DMS153 (cell line): Measurements from ENCODE around the gene SPTAN1.
"Not testable (repeated sequence)": the region's sequence is repeated elsewhere in the genome, so short reads cannot be mapped to it uniquely, and the experiment has no call there.

Source experiments
- DNase-seq: peaks from one replicate; lab custom pipeline; 2025; lab: John Stamatoyannopoulos, UW

Gene SPTAN1

DNA sequence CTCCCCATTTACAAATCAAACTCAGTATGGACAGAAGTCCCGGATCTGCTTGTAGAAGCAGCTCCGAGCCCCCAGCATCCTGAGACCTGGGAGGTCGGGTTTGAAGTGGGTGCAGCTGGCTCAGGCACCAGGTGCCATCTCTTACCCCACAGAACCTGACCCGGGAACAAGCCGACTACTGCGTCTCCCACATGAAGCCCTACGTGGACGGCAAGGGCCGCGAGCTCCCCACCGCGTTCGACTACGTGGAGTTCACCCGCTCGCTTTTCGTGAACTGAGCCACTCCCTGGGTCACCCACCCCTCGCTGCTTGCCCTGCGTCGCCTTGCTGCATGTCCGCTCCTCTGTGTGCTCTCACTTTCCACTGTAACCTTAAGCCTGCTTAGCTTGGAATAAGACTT, 80.7 kb downstream of the SPTAN1 start:
- no peak for DNase-seq

DNA sequence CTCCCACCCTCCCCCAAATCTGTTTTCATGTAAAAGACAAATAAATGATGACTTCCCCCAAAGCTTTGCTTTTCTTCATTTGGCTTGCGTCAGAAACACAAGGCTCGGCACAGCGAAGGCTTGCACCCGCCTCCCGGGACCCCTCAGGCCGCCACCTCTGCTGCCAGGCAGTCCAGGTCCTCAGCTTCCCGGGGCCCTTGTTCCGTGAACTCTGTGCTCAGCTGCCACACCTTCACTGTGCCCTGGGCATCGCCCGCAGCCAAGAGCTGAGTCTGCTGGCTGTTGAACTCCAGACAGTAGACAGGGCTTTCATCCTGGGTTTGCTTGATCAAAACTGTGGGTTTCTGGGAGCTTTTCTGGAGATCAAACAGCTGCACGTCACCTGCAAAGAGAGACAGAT, 81.2 kb downstream of the SPTAN1 start:
- no peak for DNase-seq

DNA sequence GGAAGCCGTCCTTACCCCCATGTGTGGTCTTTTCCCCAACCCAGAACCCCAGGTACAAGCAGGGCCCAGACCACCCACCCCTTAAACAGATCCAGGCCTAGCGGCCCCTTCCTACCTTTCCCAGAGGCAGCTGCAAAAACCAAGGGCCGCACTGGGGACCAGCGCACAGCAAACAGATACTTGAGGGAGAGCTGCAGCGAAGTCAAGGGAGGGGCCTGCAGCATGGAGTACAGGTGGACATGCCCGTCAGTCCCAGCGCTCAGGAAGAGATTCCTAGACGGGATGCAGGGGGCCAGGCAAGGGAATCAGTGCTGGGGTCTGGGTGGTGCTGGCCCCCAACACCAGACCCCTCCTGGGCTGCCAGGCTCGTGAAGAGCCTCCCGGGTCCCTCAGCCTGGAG, 81.7 kb downstream of the SPTAN1 start:
- no peak for DNase-seq

DNA sequence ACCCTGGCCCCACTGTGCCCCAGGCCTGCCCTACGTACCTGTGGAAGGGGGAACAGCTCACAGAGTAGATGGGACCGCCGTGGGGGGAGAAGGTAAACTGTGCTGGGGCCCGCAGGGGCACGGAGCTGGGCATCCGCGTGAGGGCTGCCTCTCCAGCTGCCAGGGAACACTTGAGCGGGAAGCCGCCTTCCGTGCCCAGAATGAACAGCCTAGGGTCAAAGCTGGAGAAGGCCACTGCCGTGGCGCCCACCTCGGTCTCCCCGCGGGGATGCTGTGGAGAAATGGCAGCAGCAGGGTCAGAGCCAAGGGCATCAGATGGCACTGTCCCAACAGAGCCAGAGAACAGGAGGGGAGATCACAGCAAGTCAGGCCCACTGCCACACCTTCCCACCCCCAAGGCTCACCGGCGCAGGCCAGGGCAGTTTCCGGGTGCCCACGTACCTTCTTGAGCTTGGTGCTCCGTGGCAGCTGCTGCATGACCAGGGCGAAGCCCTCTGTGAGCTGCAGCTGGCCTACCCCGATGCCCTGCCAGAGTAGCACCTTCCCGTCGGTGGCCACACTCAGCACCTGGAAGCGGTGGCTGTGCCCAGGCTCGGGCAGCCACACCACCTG, 82.4 kb downstream of the SPTAN1 start:
- DNase-seq, result no peak

DNA sequence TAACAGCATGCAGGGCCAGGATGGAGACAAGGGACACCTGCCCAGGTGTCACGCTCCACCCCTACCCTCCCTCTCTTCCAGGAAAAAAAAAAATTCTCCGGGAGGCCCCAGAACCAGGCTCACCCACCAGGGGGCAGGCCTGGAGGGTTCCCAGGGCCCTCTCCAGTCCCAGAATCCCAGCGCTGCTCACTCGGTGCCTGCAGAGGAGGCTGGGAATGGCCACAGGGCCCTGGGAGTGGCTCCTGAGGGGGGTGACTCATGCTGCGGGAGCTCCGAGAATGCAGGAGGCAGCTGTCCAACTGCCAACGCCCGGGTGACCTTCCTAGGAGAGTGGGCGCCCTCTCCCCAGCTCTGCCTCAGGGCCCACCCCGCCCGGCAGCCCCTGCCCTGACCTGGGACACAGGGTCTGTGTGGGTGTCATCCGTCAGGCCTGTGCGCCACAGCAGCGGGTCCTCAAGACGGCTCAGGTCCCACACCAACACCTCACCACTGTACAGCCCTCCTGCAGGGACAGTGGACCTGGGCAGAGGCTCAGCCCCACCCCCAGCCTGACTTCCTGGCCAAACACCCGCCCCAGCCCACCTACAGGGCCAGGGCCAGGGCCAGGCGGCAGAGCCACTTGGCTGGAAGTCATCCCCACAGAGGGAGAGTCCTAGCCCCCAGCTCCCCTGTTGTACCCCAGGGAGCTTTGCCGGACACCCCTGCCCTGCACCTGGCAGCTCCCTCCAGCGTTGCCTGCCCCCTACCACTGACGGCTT, 83.1 kb downstream of the SPTAN1 start:
- DNase-seq, result peak; percentile 87

DNA sequence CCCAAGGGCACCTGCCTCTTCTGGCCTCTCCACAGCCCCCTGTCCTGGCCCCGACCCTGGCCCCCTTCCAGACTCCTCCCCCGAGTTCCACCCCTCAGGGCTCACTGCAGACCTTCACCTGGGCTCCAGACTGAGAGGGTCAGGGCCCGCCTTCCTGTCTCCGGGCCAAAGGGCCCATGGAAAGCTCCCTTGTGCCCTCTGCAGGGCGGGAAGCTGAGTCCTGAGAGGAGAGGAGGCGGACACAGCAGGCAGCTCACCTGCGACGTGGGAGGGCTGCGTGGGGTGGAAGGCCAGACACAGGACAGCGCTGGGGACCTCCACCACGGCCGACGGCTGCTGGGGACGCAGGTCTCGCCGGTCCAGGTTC, 83.6 kb downstream of the SPTAN1 start:
- DNase-seq, result no peak

DNA sequence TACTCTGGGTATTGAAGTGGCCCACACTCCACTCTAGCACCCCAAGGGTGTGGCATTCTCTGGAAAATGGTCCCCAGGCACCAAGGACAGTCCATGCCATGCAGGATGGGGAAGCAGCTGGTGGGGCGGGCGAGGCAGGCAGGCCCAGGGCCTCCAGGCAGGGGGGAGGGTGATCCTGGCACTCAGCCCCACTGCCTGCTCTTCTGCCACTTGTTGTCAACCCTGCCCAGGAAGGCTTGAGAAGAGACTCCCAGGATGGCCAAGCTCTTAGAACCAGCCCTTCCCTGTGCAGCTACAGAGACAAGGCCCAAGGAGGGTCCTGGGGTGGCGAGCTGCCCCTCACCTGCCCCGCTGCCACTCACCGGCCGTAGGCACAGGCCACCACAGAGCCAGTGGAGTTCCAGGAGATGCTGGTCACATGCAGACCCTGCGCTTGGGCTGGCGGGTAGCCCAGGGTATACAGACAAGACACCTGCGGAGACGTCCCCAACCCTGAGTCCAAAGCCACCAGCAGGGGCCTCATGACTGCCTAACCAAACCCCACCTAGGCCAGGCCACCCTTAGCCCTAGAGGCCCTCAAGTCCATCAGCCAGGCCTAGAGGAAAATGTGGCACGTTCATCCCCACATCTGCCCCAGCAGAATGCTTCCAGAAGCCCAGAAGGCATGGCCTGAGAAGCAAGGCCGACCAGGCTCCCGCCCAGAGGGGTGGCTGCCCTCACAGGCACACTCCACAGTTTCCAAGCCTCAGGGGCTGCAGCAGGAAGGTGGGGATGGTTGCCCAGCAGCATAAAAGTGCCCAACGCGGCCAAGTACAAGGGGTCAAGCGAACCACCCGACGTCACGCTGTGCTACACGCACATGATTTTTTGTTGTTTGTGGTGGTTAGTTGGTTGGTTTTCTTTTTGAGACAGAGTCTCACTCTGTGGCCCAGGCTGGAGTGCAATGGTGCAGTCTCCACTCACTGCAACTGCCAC, 84.5 kb downstream of the SPTAN1 start:
- DNase-seq, result no peak

DNA sequence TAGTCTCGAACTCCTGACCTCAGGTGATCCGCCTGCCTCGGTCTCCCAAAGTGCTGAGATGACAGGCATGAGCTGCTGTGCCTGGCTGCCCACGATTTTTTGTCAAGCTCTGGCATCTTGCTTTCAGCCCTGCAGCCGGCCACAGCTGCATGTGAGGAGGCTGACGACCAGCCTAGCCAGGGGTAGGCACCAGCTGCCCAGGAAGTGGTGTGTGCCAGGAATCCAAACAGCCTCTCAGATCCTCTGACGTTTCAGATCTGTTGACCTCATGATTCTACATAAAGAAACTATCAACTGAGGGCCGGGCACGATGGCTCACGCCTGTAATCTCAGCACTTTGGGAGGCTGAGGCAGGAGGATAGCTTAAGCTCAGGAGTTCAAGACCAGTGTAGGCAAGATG, 85.3 kb downstream of the SPTAN1 start:
- no peak for DNase-seq

DNA sequence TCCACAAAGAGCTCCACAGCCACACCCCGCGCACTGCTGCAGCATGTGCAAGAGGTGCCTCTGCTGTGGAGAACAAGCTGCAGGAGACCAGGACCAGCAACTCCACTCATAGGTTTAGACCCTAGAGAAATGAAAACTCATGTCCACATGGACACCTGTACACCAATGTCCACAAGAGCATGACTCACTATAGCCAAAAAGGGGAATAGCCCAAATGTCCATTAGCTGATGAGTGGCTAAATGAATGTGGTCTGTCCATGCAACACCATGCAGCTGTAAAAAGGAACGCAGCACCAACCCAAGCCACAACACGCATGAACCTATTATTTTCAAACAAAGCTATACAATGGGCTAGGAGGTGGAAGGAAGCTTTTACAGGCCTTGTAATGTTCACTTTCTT, 86.2 kb downstream of the SPTAN1 start:
- DNase-seq, result no peak

DNA sequence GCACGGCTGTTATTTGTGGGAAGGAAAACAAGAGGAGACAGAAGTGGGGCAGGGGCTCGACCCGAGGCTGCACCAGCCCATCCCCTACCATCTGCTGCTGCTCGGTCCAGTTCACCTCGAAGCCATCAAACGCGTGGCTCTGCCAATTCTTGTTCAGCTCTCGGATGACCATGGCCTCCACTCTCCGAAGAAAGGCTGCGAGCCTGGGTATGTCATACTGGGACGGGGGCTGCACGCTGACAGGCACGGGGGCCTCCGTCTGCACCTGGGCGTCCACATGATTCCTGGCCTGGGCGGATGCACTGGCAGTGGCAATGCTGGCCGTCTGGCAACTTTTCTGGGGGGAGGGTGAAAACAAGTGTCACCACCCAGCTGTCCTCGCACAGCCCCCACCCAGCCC, 88.2 kb downstream of the SPTAN1 start:
- no peak for DNase-seq

DNA sequence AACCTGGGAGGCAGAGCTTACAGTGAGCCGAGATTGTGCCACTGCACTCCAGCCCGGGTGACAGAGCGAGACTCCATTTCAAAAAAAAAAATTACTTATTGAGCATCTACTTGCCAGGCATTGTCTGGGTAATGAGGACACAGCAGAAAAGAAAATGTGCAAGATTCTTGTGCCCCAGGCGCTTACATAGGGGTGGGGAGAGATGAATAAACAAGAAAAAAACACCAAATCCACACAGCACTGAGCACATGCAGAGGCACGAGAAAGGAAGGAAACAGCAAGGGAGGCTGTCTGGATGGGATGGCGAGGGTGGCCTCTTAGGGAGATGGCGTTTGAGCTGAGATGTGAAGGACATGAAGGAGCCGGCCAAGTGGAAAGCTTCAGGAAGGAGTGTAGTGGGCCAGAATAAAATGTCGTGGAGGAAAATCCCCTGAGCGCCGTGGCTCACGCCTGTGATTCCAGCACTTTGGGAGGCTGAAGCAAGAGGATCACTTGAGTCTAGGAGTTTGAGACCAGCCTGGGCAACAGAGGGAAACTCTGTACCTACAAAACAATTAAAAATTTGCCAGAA, 90.4 kb downstream of the SPTAN1 start:
- DNase-seq, result no peak

DNA sequence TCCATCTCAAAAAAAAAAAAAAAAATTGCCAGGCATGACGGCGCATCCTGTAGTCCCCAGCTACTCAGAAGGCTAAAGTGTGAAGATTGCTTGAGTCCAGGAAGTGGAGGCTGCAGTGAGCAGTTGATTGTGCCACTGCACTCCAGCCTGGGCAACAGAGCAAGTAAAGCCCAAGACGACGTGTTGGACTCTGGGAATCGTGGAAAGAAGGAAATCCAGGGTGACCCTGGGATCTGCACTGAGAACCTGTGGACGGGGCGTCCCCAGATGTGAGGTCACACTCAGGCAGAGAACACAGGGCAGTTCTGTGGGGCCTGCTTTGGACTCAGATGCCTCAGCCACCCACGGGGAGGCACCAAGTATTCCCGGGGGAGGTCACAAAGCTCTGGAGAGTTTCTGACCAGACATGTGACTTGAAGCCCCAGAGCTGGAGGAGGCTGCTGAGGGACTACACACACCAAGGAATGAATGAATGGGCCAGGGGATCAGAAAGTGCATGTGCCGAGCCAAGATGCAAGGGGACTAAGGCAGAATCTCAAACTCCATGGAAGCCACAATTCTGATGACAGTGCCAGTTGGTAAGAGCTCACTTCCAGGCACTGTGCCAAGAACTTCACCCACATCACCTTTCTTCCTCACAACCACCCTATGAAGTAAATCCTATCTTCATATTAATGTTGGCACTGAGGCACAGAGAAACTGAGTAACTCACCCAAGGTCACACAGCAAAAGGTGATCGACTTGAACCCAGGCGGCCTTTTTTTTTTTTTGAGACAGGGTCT, 91.3 kb downstream of the SPTAN1 start:
- no peak for DNase-seq

DNA sequence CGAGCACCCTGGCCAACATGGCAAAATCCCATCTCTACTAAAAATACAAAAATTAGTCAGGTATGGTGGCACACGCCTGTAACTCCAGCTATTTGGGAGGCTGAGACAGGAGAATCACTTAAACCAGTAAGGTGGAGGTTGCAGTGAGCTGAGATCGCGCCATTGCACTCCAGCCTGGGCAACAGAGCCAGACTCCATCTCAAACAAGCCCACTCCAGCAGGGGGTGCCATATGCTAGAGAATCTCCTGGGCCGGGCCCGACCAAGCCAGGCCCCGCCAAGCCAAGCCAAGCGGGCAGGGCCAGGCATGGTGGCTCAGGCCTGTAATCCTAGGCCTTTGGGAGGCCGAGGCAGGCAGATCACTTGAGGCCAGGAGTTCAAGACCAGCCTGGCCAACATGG, 95.8 kb downstream of the SPTAN1 start:
- DNase-seq, result not testable (repeated sequence)

DNA sequence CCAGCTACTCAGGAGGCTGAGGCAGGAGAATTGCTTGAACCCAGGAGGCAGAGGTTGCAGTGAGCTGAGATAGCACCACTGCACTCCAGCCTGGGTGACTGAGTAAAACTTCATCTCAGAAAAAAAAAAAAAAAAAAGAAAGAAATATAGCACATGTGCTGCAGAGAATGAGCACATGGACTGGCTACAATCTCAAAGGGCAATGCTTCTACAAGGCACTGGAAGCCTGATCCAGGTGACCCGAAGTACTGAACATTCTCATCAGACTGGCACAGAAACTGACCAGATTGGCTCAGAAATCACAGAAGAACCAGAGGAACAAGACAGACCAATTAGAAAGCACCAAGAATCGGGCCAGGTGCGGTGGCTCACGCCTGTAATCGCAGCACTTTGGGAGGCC, 99.4 kb downstream of the SPTAN1 start:
- no peak for DNase-seq

DNA sequence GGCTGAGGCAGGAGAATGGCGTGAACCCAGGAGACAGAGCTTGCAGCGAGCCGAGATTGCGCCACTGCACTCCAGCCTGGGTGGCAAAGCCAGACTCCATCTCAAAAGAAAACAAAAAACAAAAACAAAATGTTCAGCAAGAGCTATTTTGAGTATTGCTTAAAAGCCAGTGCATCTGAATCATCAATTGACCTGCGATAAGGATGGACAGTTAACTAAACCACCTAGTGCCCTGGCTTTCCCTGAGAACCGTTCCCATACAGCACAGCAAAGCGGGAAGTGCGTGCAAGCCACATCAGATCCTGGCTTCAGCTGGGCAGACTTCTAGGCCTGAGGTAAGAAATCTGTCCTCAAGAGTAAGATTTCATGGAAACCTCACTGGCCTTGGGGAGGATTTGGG, 101.5 kb downstream of the SPTAN1 start:
- DNase-seq, result no peak

DNA sequence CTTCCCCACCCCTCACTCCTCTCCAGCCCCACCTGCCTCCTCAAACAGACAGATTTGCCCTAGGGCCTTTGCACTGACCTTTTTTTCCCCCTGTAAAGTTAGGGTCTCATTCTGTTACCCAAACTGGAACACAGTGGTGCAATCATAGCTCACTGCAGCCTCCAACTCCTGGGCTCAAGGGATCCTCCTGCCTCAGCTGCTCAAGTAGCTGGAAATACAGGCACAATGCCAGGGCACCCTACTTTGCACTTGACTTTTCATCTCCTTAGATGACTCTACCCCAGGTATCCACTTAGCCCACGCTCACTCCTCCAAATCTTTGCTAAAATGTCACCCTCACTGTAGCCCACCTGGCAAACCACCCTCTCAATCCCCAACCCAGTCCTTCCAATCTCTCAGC, 102.1 kb downstream of the SPTAN1 start:
- no peak for DNase-seq

DNA sequence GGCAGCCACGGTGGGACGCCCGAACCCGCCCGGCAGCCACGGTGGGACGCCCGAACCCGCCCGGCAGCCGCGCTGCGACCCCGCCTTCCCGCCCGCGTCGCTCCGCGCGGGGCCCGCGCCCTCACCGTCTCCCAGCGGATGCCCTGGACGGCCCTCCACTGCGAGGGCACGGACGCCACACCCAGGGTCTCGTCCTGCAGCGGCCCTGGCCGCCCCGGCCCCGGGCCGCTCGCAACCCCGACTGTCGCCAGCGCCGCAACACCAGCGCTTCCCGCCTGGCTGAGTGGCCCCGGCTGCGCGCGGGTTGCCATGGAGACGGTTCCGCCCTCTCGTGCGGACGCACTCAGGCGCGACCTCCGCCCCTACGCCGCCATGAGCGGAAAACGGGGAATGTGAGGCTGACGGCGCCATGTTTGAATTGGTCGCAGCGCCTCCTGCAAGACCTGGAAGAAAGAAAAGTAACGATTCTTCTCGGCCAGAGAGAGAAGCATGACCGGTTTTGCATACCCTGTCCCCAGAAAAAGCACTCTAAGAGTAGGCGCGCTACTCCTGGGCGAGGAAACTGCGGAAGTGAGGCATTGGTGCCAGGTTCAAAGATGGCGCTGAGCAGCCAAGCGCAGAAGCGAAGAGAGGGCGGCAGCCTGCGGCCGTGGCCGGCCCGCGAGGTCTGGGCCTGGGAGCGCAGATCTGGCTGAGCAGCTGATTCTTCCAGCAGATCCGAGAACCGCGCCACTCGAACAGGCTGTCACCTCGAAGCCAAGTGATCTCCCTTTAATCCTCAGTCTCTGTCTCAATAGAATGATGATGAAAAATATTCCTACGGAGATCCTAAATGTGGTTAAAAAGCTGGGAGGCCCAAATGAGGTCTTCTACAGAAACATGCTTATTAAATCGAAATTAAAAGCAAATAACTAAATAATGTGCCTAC, 104.3 kb downstream of the SPTAN1 start, which contains the start of gene DYNC2I2:
Gene DYNC2I2 (minus strand): TSS at position 432 of the 928 bp plus-strand sequence. CDS start 121 bp downstream, at position 311.
- peak; percentile 86 for DNase-seq

DNA sequence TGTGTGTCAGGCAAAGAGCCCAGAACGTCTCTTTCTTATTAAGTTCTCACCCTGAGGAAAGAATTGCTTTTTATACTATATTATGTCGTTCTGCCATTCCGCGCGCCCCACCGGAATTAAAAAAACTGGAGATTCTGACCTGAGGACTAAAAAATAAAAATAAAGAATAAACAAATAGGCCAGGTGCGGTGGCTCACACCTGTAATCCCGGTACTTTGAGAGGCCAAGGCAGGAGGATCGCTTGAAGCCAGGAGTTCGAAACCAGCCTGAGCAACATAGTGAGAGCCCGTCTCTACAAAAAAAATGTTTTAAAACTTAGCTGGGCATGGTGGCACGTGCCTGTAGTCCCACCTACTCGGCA, 104.9 kb downstream of the SPTAN1 start:
- no peak for DNase-seq

DNA sequence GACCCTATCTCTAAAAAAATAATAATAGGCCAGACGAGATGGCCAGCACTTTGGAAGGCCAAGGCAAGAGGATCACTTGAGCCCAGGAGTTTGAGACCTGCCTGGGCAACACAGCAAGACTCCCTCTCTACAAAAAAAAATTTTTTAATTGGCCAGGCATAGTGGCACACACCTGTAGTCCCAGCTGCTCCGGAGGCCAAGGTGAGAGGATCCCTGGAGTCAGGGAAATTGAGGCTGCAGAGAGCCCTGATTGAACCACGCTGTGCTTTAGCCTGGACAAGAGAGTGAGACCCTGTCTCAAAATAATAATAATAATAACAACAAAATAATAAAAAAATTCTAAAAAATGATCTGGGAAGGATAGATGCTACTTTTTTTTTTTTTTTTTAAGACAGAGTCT, 105.4 kb downstream of the SPTAN1 start:
- no peak for DNase-seq

DNA sequence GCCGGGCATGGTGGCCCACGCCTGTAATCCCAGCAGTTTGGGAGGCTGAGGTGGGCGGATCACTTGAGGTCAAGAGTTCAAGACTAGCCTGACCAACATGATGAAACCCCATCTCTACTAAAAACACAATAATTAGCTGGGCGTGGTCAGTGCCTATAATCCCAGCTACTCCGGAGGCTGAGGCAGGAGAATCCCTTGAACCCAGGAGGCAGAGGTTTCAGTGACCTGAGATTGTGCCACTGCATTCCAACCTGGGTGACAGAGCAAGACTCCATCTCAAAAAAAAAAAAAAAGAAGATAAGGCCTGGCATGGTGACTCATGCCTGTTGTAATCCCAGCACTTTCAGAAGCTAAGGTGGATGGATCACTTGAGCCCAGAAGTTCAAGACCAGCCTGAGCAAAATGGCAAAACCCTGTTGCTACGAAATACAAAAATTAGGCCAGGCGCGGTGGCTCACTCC, 114.1 kb downstream of the SPTAN1 start:
- DNase-seq, result not testable (repeated sequence)
